ENCODE data around the gene EEF2KMT. TPM values are rescaled to one million over a fixed set of nuclear protein-coding genes. Genes with fewer than 3 reads are reported as not detected.

The EEF2KMT gene
- total and polyA plus RNA-seq, 9 of the 15 experiments (the other 6 are each of a cell fraction or from before 2014, with no cell fraction given): 4.2 to 22.7 (median 12.8) TPM

GRCh38 chr16:5042574-5043171 lies 54.9 kb downstream of the EEF2KMT start:
- peak in 1 of 4 experiments; percentile 33 for DNase-seq (ENCODE audit: extremely low read depth in 1 of 4, low spot score in 3 of 4)
- peak; percentile 74 for ATAC-seq
- TF ChIP-seq CTCF (IDR thresholded peaks at IDR 0.05 in 2 of 3, conservative IDR thresholded peaks at IDR 0.05 in 1 of 3; ENCODE audit: insufficient read depth in 2 of 3, low read depth in 1 of 3, low read length in 3 of 3) (peak in 2 of 3 experiments; percentile 40 to 43; a peak in 2 of 6 replicates), ETV1 (tag; conservative IDR thresholded peaks at IDR 0.05; ENCODE audit: low read depth) (0 out of 2 replicates have a peak, but pooled peaks have one; percentile 8), REST (IDR thresholded peaks at IDR 0.05; ENCODE audit: borderline replicate concordance) (peak; percentile 50), REST (CRISPR knock-in tag; IDR thresholded peaks at IDR 0.05; ENCODE audit: low read depth) (no peak), ATF1 (CRISPR knock-in tag; IDR thresholded peaks at IDR 0.05) (no peak), ATF1 (tag; IDR thresholded peaks at IDR 0.05) (0 out of 2 replicates have a peak, but pooled peaks have one; percentile 28), CBX8 (IDR thresholded peaks at IDR 0.05; ENCODE audit: borderline replicate concordance, extremely low read depth, low read depth, low read length, poor library complexity, severe bottlenecking) (no peak), CREM (IDR thresholded peaks at IDR 0.05; ENCODE audit: low read depth) (peak; percentile 64), FOXP4 (CRISPR knock-in tag; IDR thresholded peaks at IDR 0.05; ENCODE audit: borderline replicate concordance) (no peak)
- in situ Hi-C loops (cut with MboI) (no loop called here), intact Hi-C loops (cut with micrococcal nuclease) (no loop called here)
- peaks cover 48 to 53% of the 10 kb centered on the region in 2 experiments for H3K27me3 ChIP-seq (ENCODE audit: control insufficient read depth in 2 of 2, insufficient read depth in 2 of 2, low read length in 2 of 2)
- H3K4me2 ChIP-seq (ENCODE audit: insufficient read depth, low read length): no peak overlapping the region
- no peak for FAIRE-seq
- H3K9me3 ChIP-seq (replicated peaks; ENCODE audit: control insufficient read depth, insufficient read depth, low read depth, low read length): no peaks in the 10 kb centered on the region
- no peak overlapping the region; a peak in 1 of 4 replicates for H3K9ac ChIP-seq (ENCODE audit: insufficient read depth in 1 of 2, low read depth in 2 of 2, low read length in 2 of 2)
- no peak overlapping the region for H3K27ac ChIP-seq (ENCODE audit: extremely low read depth, low read depth, low read length)
- no peak overlapping the region for H2AFZ ChIP-seq (ENCODE audit: low read depth, low read length)
- POLR2A ChIA-PET: interaction anchor here (0.6 to 1.8 kb wide), 4 partner anchors 12 to 30 kb away, joined by 3 to 6 read pairs (median 4); partner anchors contain the start of gene ALG1
- H3K36me3 ChIP-seq (ENCODE audit: control insufficient read depth, insufficient read depth, low read length): no peaks in the 10 kb centered on the region
- H3K79me2 ChIP-seq (ENCODE audit: control insufficient read depth, insufficient read depth, low read length): no peaks in the 10 kb centered on the region
- H4K20me1 ChIP-seq (replicated peaks; ENCODE audit: control insufficient read depth, insufficient read depth, low read length): peaks cover 18% of the 10 kb centered on the region
- BruUV-seq (replicated peaks): no TSS peak
- CTCF ChIA-PET (ENCODE audit: low intra/inter-chr PET ratio): no interaction called here
- H3K9me1 ChIP-seq (ENCODE audit: control insufficient read depth, insufficient read depth, low read length): no peaks in the 10 kb centered on the region
- H3K4me3 ChIP-seq: no peak overlapping the region
- no peaks in the 10 kb centered on the region; a peak in 1 of 5 replicates for H3K4me1 ChIP-seq (replicated peaks in 1 of 2; ENCODE audit: control insufficient read depth in 2 of 2, insufficient read depth in 2 of 2, low read length in 2 of 2)
- WGBS (ENCODE audit: insufficient coverage, low coverage, missing lambda C conversion rate): 0% methylated on average over 14 of the region's 14 CpGs

Measured in K562 (cell line).